Measurements from ENCODE around the gene RAPGEF4. TPM values are rescaled to one million over a fixed set of nuclear protein-coding genes. Genes with fewer than 3 reads are reported as not detected.

Gene RAPGEF4
- total and polyA plus RNA-seq, 2 of the 13 experiments (the other 11 are each of a cell fraction or from before 2014, with no cell fraction given), result 0.78 to 0.91 TPM

DNA sequence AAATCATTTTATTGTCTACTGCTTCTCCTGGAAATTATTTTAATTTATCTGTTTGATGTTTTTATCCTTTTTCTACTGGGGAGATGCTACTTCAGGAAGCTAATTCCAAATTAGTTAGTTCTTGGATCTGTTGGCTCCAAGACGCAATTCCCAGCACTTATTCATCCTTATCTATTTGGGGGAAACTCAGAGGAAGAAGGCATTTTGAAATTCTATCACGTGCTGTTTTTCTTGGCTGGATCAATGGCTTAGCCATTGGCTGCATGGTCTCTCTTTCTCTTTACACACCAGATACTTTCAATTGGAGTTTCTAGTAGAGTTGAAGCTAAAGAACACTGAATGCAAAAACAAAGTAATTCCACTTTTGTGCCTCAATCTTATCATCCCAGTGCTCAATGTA is 98.3 kb downstream of the RAPGEF4 start (continued):
- TF ChIP-seq SKIL (CRISPR knock-in tag; IDR thresholded peaks at IDR 0.05; ENCODE audit: borderline replicate concordance) (no peak), PRPF4 (IDR thresholded peaks at IDR 0.05; ENCODE audit: low read depth, low read length, poor library complexity, severe bottlenecking) (no peak), ZNF790 (CRISPR knock-in tag; IDR thresholded peaks at IDR 0.05; ENCODE audit: borderline replicate concordance) (no peak), EED (CRISPR knock-in tag; IDR thresholded peaks at IDR 0.05) (no peak)

GRCh38 chr2:172834881-172835280 is 99.2 kb downstream of the RAPGEF4 start:
- CTCF ChIA-PET (ENCODE audit: low intra/inter-chr PET ratio, low total read pairs), result no interaction called here
- no peaks in the 10 kb centered on the region for H4K20me1 ChIP-seq (ENCODE audit: insufficient read depth, low read length)
- FAIRE-seq (no peak), DNase-seq (ENCODE audit: low spot score) (no peak), ATAC-seq (no peak)
- in situ Hi-C loops (cut with HindIII; ENCODE audit: extremely low pct_ligation_motif_present, low pct_unique_long_range_greater_than_20kb) (no loop called here), intact Hi-C loops (cut with micrococcal nuclease; ENCODE audit: unreplicated experiment) (no loop called here)
- no TSS peak for BruUV-seq (replicated peaks)
- H3K4me1 ChIP-seq (ENCODE audit: insufficient read depth, low read length), result no peaks in the 10 kb centered on the region
- H2AFZ ChIP-seq (ENCODE audit: low read length), result no peak overlapping the region
- no peak overlapping the region for H3K4me3 ChIP-seq (replicated peaks in 1 of 3; ENCODE audit: insufficient read depth in 1 of 3, low read depth in 2 of 3, low read length in 3 of 3)
- H3K9ac ChIP-seq (ENCODE audit: insufficient read depth, low read depth, low read length), result no peak overlapping the region
- no peaks in the 10 kb centered on the region for H3K27me3 ChIP-seq (ENCODE audit: control insufficient read depth in 1 of 2, insufficient read depth in 2 of 2, low read length in 2 of 2)
- no peak overlapping the region for H3K4me2 ChIP-seq (ENCODE audit: low read depth, low read length)
- H3K36me3 ChIP-seq (replicated peaks in 1 of 2; ENCODE audit: control insufficient read depth in 1 of 2, insufficient read depth in 2 of 2, low read length in 2 of 2), result no peaks in the 10 kb centered on the region
- POLR2A ChIA-PET, result no interaction called here
- H3K79me2 ChIP-seq (ENCODE audit: insufficient read depth, low read length), result no peaks in the 10 kb centered on the region
- 22% methylated on average over 6 of the region's 6 CpGs for WGBS (ENCODE audit: low lambda C conversion rate)
- H3K9me3 ChIP-seq (ENCODE audit: low read length), result no peaks in the 10 kb centered on the region
- H3K27ac ChIP-seq (ENCODE audit: extremely low read length, insufficient read depth, low read length), result no peak overlapping the region
- TF ChIP-seq TMF1 (CRISPR knock-in tag; IDR thresholded peaks at IDR 0.05; ENCODE audit: low read depth), result no peak
- TF ChIP-seq ZNF574 (CRISPR knock-in tag; IDR thresholded peaks at IDR 0.05), result no peak
- TF ChIP-seq PHF5A (CRISPR knock-in tag; IDR thresholded peaks at IDR 0.05; ENCODE audit: low read depth, unreplicated experiment), result no peak
- no peak for TF ChIP-seq GMEB1 (CRISPR knock-in tag; IDR thresholded peaks at IDR 0.05; ENCODE audit: borderline replicate concordance)
- no peak for TF ChIP-seq GTF2F1 (IDR thresholded peaks at IDR 0.05; ENCODE audit: low read length)
- no peak for TF ChIP-seq PAXIP1 (CRISPR knock-in tag; conservative IDR thresholded peaks at IDR 0.05)
- TF ChIP-seq RCOR2 (CRISPR knock-in tag; IDR thresholded peaks at IDR 0.05), result no peak
- TF ChIP-seq ZNF121 (CRISPR knock-in tag; IDR thresholded peaks at IDR 0.05), result no peak
- no peak for TF ChIP-seq ZNF326 (CRISPR knock-in tag; IDR thresholded peaks at IDR 0.05; ENCODE audit: borderline replicate concordance)
- TF ChIP-seq PRPF4 (IDR thresholded peaks at IDR 0.05; ENCODE audit: low read depth, low read length, poor library complexity, severe bottlenecking), result no peak
- no peak for TF ChIP-seq MEIS2 (CRISPR knock-in tag; IDR thresholded peaks at IDR 0.05)

Data from HepG2 (cell line).